SJSA1 (cell line): ENCODE results near the gene SLC6A19. TPM values are rescaled to one million over a fixed set of nuclear protein-coding genes. Genes with fewer than 3 reads are reported as not detected.

Experiments
- DNase-seq, 2 experiments: peaks; one replicate each; pipeline ENCODE4 v3.0.0-alpha.2; 2015 to 2020; ENCODE audit warnings: low spot score in 2 of 2, low read depth in 1 of 2
- H3K27ac ChIP-seq: fragments of 250-450 bp; sonication (Bioruptor Pico); 2 replicates; pipeline ENCODE4 v1.5.1; 2020; ENCODE audit warnings: mild to moderate bottlenecking, moderate library complexity
- H3K27me3 ChIP-seq: fragments of 250-450 bp; sonication (Bioruptor Pico); replicated peaks from 2 replicates; pipeline ENCODE4 v1.5.1; 2020; ENCODE audit warnings: mild to moderate bottlenecking, moderate library complexity
- H3K36me3 ChIP-seq: fragments of 250-450 bp; sonication (Bioruptor Pico); 2 replicates; pipeline ENCODE4 v1.5.1; 2020; ENCODE audit warnings: mild to moderate bottlenecking
- H3K4me1 ChIP-seq: fragments of 250-450 bp; sonication (Bioruptor Pico); replicated peaks from 2 replicates; pipeline ENCODE4 v1.6.1; 2021; ENCODE audit warnings: mild to moderate bottlenecking
- H3K4me3 ChIP-seq: fragments of 250-450 bp; sonication (Bioruptor Pico); 2 replicates; pipeline ENCODE4 v1.5.1; 2020; ENCODE audit warnings: mild to moderate bottlenecking
- H3K9me3 ChIP-seq: fragments of 250-450 bp; sonication (Bioruptor Pico); replicated peaks from 2 replicates; pipeline ENCODE4 v1.5.1; 2020; ENCODE audit warnings: mild to moderate bottlenecking
- total RNA-seq: library from RNA; depleted of rRNA; stranded (reverse); fragments of >200 nt; shearing (Covaris generic); gene quantifications from 2 replicates; pipeline ENCODE4 v1.2.3, GENCODE V29; 2014

Gene SLC6A19
- total RNA-seq, 1 experiment from 2014 or later = 0.03 TPM

- Histone ChIP-seq H3K9me3 (peaks cover 3% of the 10 kb centered on the region; the same call in 1 of the 2 replicates), H3K27ac (no peak overlapping the region), H3K4me3 (no peak overlapping the region), H3K4me1 (no peaks in the 10 kb centered on the region), H3K27me3 (peaks cover 76% of the 10 kb centered on the region), H3K36me3 (no peaks in the 10 kb centered on the region)
- no peak for DNase-seq
These were observed 3.3 kb upstream of the SLC6A19 start for GRCh38 chr5:1197876-1198666.

- DNase-seq = no peak
- peaks cover 3% of the 10 kb centered on the region; the same call in 1 of the 2 replicates for H3K9me3 ChIP-seq
These were observed 2.1 kb upstream of the SLC6A19 start for GRCh38 chr5:1199340-1199648.

GRCh38 chr5:1199649-1200494 is 1.5 kb upstream of the SLC6A19 start:
- no peak overlapping the region for H3K4me3 ChIP-seq
- H3K36me3 ChIP-seq = no peaks in the 10 kb centered on the region
- DNase-seq = no peak
- 0 out of 2 replicates have a peak, but pooled peaks cover 3% of the 10 kb centered on the region for H3K9me3 ChIP-seq
- no peak overlapping the region for H3K27ac ChIP-seq
- no peaks in the 10 kb centered on the region for H3K4me1 ChIP-seq
- H3K27me3 ChIP-seq = peaks cover 83% of the 10 kb centered on the region

More at GRCh38 chr5:1199340-1199648, 2.1 kb upstream of the SLC6A19 start:
- Histone ChIP-seq H3K4me3 (no peak overlapping the region), H3K36me3 (no peaks in the 10 kb centered on the region), H3K27me3 (peaks cover 83% of the 10 kb centered on the region), H3K27ac (no peak overlapping the region), H3K4me1 (no peaks in the 10 kb centered on the region)

- no peak overlapping the region for H3K4me3 ChIP-seq
These were observed 684 bp upstream of the SLC6A19 start for GRCh38 chr5:1200495-1201326.

GRCh38 chr5:1202026-1202797 is 817 bp downstream of the SLC6A19 start:
- H3K27me3 ChIP-seq = peaks cover 93% of the 10 kb centered on the region

More at GRCh38 chr5:1200495-1201326, 684 bp upstream of the SLC6A19 start:
- Histone ChIP-seq H3K36me3 (no peaks in the 10 kb centered on the region), H3K27ac (no peak overlapping the region), H3K27me3 (peaks cover 87% of the 10 kb centered on the region), H3K9me3 (0 out of 2 replicates have a peak, but pooled peaks cover 3% of the 10 kb centered on the region), H3K4me1 (no peaks in the 10 kb centered on the region)
- DNase-seq = no peak

GRCh38 chr5:1202798-1203185 is 1.4 kb downstream of the SLC6A19 start:
- H3K27me3 ChIP-seq = peaks cover 97% of the 10 kb centered on the region
- H3K27ac ChIP-seq = no peak overlapping the region
- no peak for DNase-seq
- no peaks in the 10 kb centered on the region for H3K36me3 ChIP-seq
- H3K9me3 ChIP-seq = no peaks in the 10 kb centered on the region
- H3K4me1 ChIP-seq = no peaks in the 10 kb centered on the region
- H3K4me3 ChIP-seq = no peak overlapping the region

More at GRCh38 chr5:1202026-1202797, 817 bp downstream of the SLC6A19 start:
- H3K9me3 ChIP-seq = no peaks in the 10 kb centered on the region
- no peaks in the 10 kb centered on the region for H3K36me3 ChIP-seq
- no peaks in the 10 kb centered on the region for H3K4me1 ChIP-seq
- no peak overlapping the region for H3K27ac ChIP-seq
- DNase-seq = no peak
- H3K4me3 ChIP-seq = no peak overlapping the region

- no peak overlapping the region for H3K4me3 ChIP-seq
- H3K9me3 ChIP-seq = no peaks in the 10 kb centered on the region
- H3K27me3 ChIP-seq = peaks cover 97% of the 10 kb centered on the region
- H3K27ac ChIP-seq = no peak overlapping the region
- DNase-seq = no peak
- no peaks in the 10 kb centered on the region for H3K36me3 ChIP-seq
- H3K4me1 ChIP-seq = no peaks in the 10 kb centered on the region
These were observed 2.0 kb downstream of the SLC6A19 start for GRCh38 chr5:1203311-1203967.

- Histone ChIP-seq H3K27me3 (peaks cover 97% of the 10 kb centered on the region), H3K36me3 (no peaks in the 10 kb centered on the region), H3K27ac (no peak overlapping the region), H3K4me1 (no peaks in the 10 kb centered on the region), H3K9me3 (no peaks in the 10 kb centered on the region), H3K4me3 (no peak overlapping the region)
- no peak for DNase-seq
These were observed 2.7 kb downstream of the SLC6A19 start for GRCh38 chr5:1203968-1204692.

- H3K36me3 ChIP-seq = no peaks in the 10 kb centered on the region
- peaks cover 95% of the 10 kb centered on the region for H3K27me3 ChIP-seq
- no peak for DNase-seq
- no peaks in the 10 kb centered on the region for H3K9me3 ChIP-seq
- no peaks in the 10 kb centered on the region for H3K4me1 ChIP-seq
- no peak overlapping the region for H3K27ac ChIP-seq
- H3K4me3 ChIP-seq = no peak overlapping the region
These were observed 3.4 kb downstream of the SLC6A19 start for GRCh38 chr5:1204693-1205242.

GRCh38 chr5:1205255-1206180 is 4.1 kb downstream of the SLC6A19 start:
- Histone ChIP-seq H3K4me1 (no peaks in the 10 kb centered on the region), H3K4me3 (no peak overlapping the region), H3K27me3 (peaks cover 91% of the 10 kb centered on the region), H3K9me3 (no peaks in the 10 kb centered on the region), H3K36me3 (no peaks in the 10 kb centered on the region), H3K27ac (no peak overlapping the region)
- DNase-seq = no peak
